Liver (tissue), 9 donors: ENCODE results near the gene AKAP13. TPM values are rescaled to one million over a fixed set of nuclear protein-coding genes. Genes with fewer than 3 reads are reported as not detected.

Source experiments
- DNase-seq: peaks from one replicate; pipeline ENCODE4 v3.0.0-alpha.2; 2017; ENCODE audit warnings: low spot score
- H3K27ac ChIP-seq, 2 donors: one replicate each; pipeline ENCODE4 v1.7.0; 2013; ENCODE audit warnings: inconsistent platforms in 2 of 2, low read length in 2 of 2, control low read depth in 1 of 2, low read depth in 1 of 2, mild to moderate bottlenecking in 1 of 2
- H3K27me3 ChIP-seq, 4 donors: one replicate each; pipeline versions ENCODE4 v1.6.1 to v1.7.0; 2013; ENCODE audit warnings: low read length in 3 of 4, inconsistent platforms in 1 of 4, mild to moderate bottlenecking in 1 of 4, moderate library complexity in 1 of 4; ENCODE audit not compliant: control insufficient read depth in 4 of 4, insufficient read depth in 4 of 4
- H3K36me3 ChIP-seq, 4 donors: one replicate each; pipeline versions ENCODE4 v1.6.1 to v1.7.0; 2013; ENCODE audit warnings: low read length in 3 of 4, mild to moderate bottlenecking in 3 of 4, low read depth in 1 of 4, moderate library complexity in 1 of 4; ENCODE audit not compliant: control insufficient read depth in 4 of 4, insufficient read depth in 3 of 4
- H3K4me1 ChIP-seq, 4 donors: one replicate each; pipeline versions ENCODE4 v1.6.1 to v1.7.0; 2013; ENCODE audit warnings: low read length in 3 of 4, mild to moderate bottlenecking in 3 of 4, moderate library complexity in 1 of 4; ENCODE audit not compliant: control insufficient read depth in 4 of 4, insufficient read depth in 4 of 4
- H3K4me3 ChIP-seq, 3 donors: one replicate each; pipeline versions ENCODE4 v1.6.1 to v1.7.0; 2013; ENCODE audit warnings: low read length in 3 of 3, control low read depth in 1 of 3, low read depth in 1 of 3, mild to moderate bottlenecking in 1 of 3
- H3K9ac ChIP-seq, 2 donors: one replicate each; pipeline ENCODE4 v1.7.0; 2013; ENCODE audit warnings: low read length in 2 of 2, mild to moderate bottlenecking in 2 of 2, moderate library complexity in 2 of 2, control low read depth in 1 of 2, low read depth in 1 of 2
- H3K9me3 ChIP-seq, 4 donors: one replicate each; pipeline versions ENCODE4 v1.6.1 to v1.7.0; 2013; ENCODE audit warnings: low read length in 3 of 4; ENCODE audit not compliant: control insufficient read depth in 4 of 4
- ATF3 ChIP-seq: IDR thresholded peaks from 2 replicates; pipeline ENCODE4 v1.6.1; 2016; ENCODE audit warnings: antibody characterized with exemption
- CTCF ChIP-seq: fragments of 150-350 bp; IDR thresholded peaks from 2 replicates; pipeline ENCODE4 v1.5.1; 2017; ENCODE audit warnings: improper control_type of control experiment, low read depth, low read length; ENCODE audit not compliant: missing input control
- EGR1 ChIP-seq, 2 donors: IDR thresholded peaks; 2 replicates each; pipeline ENCODE4 v1.6.1; 2016 to 2018; ENCODE audit warnings: antibody characterized with exemption in 2 of 2, low read depth in 2 of 2
- FOXA1 ChIP-seq: IDR thresholded peaks from 2 replicates; pipeline ENCODE4 v1.6.1; 2016; ENCODE audit warnings: antibody characterized with exemption
- FOXA2 ChIP-seq: IDR thresholded peaks from 2 replicates; pipeline ENCODE4 v1.6.1; 2016; ENCODE audit warnings: antibody characterized with exemption
- GABPA ChIP-seq, 2 donors: IDR thresholded peaks in 1 of 2; conservative IDR thresholded peaks in 1 of 2; 2 replicates each; pipeline ENCODE4 v1.6.1; 2016; ENCODE audit warnings: antibody characterized with exemption in 2 of 2, mild to moderate bottlenecking in 1 of 2, moderate library complexity in 1 of 2
- HNF4A ChIP-seq, 2 donors: conservative IDR thresholded peaks; 2 replicates each; pipeline ENCODE4 v1.6.1; 2016; ENCODE audit warnings: antibody characterized with exemption in 2 of 2, mild to moderate bottlenecking in 2 of 2
- HNF4G ChIP-seq: IDR thresholded peaks from 2 replicates; pipeline ENCODE4 v1.6.1; 2016; ENCODE audit warnings: antibody characterized with exemption
- JUND ChIP-seq, 2 donors: IDR thresholded peaks; 2 replicates each; pipeline ENCODE4 v1.6.1; 2016; ENCODE audit warnings: antibody characterized with exemption in 2 of 2
- MAX ChIP-seq: IDR thresholded peaks from 2 replicates; pipeline ENCODE4 v1.6.1; 2016; ENCODE audit warnings: antibody characterized with exemption
- NR2F2 ChIP-seq: IDR thresholded peaks from 2 replicates; pipeline ENCODE4 v1.6.1; 2016; ENCODE audit warnings: antibody characterized with exemption
- RAD21 ChIP-seq, 2 donors: IDR thresholded peaks; 2 replicates each; pipeline ENCODE4 v1.6.1; 2016; ENCODE audit warnings: antibody characterized with exemption in 2 of 2, mild to moderate bottlenecking in 2 of 2
- REST ChIP-seq: IDR thresholded peaks from 2 replicates; pipeline ENCODE4 v1.6.1; 2016; ENCODE audit warnings: antibody characterized with exemption, mild to moderate bottlenecking
- RXRA ChIP-seq, 2 donors: IDR thresholded peaks; 2 replicates each; pipeline ENCODE4 v1.6.1; 2017 to 2018; ENCODE audit warnings: antibody characterized with exemption in 2 of 2, mild to moderate bottlenecking in 1 of 2
- SP1 ChIP-seq: IDR thresholded peaks from 2 replicates; pipeline ENCODE4 v1.6.1; 2018; ENCODE audit warnings: antibody characterized with exemption, mild to moderate bottlenecking
- TAF1 ChIP-seq: conservative IDR thresholded peaks from 2 replicates; pipeline ENCODE4 v1.6.1; 2016; ENCODE audit warnings: antibody characterized with exemption, mild to moderate bottlenecking
- YY1 ChIP-seq: IDR thresholded peaks from 2 replicates; pipeline ENCODE4 v1.6.1; 2016; ENCODE audit warnings: antibody characterized with exemption, mild to moderate bottlenecking
- ZBTB33 ChIP-seq: IDR thresholded peaks from 2 replicates; pipeline ENCODE4 v1.6.1; 2016; ENCODE audit warnings: antibody characterized with exemption
- WGBS: extraction: QIAGEN DNeasy Blood & Tissue Kit; methylation state at CpG from one replicate; pipeline ENCODE4 v1.1.7; 2013; 5-methylcytosine and 5-hydroxymethylcytosine counted together
- polyA plus RNA-seq, 2 donors: library from polyadenylated mRNA; stranded (reverse) in 1 of 2; unstranded in 1 of 2; fragments of 200-250 nt in 1 of 2; fragments of >200 nt in 1 of 2; fragmentation: Nextera tagmentation in 1 of 2; extraction: Ambion mirVana in 1 of 2; gene quantifications; one replicate each; pipeline versions ENCODE4 v1.2.1 to v1.2.3, GENCODE V29; 2013 to 2015
- total RNA-seq, 2 donors: library from RNA; depleted of rRNA; stranded (reverse); fragments of >200 nt; gene quantifications; one replicate each; pipeline ENCODE4 v1.2.3, GENCODE V29; 2014
- donor health status: healthy.
- donor health status: healthy.
- donor health status: healthy.
- donor health status: healthy.
- donor health status: healthy.

AKAP13 gene
- total and polyA plus RNA-seq, 4 donors: 18.6 to 92.3 (median 37.4) TPM

GRCh38 chr15:85772668-85773067 lies 392.3 kb downstream of the AKAP13 start:
- no peak for DNase-seq
- 54% methylated on average over 9 of the region's 9 CpGs for WGBS
- Histone ChIP-seq H3K27ac (peak overlapping the region; percentile 75 to 85), H3K9me3 (no peaks in the 10 kb centered on the region), H3K36me3 (peaks cover 0 to 5% (median 0%) of the 10 kb centered on the region in 4 donors), H3K4me3 (no peak overlapping the region), H3K4me1 (peaks cover 7 to 45% (median 36%) of the 10 kb centered on the region in 4 donors), H3K27me3 (no peaks in the 10 kb centered on the region), H3K9ac (no peak overlapping the region)
- TF ChIP-seq SP1 (peak; percentile 35), ZBTB33 (no peak), GABPA (IDR thresholded peaks at IDR 0.05 in 1 of 2, conservative IDR thresholded peaks at IDR 0.05 in 1 of 2) (no peak), TAF1 (no peak), YY1 (peak; percentile 62), EGR1 (IDR thresholded peaks at IDR 0.05; ENCODE audit: low read depth in 2 of 2) (no peak), REST (no peak), RAD21 (IDR thresholded peaks at IDR 0.05) (no peak), ATF3 (no peak), RXRA (IDR thresholded peaks at IDR 0.05) (peak; percentile 72 to 81), JUND (IDR thresholded peaks at IDR 0.05) (no peak), FOXA1 (no peak), CTCF (no peak), HNF4G (no peak), NR2F2 (no peak), HNF4A (conservative IDR thresholded peaks at IDR 0.05) (peak; percentile 46 to 63), FOXA2 (peak; percentile 15), MAX (peak; percentile 79)
